ENCODE measurements around the gene SLC35G1. TPM values are rescaled to one million over a fixed set of nuclear protein-coding genes. Genes with fewer than 3 reads are reported as not detected.

SLC35G1 gene
- total RNA-seq = 1 to 10 TPM; 3.4 to 3.9 TPM

DNA sequence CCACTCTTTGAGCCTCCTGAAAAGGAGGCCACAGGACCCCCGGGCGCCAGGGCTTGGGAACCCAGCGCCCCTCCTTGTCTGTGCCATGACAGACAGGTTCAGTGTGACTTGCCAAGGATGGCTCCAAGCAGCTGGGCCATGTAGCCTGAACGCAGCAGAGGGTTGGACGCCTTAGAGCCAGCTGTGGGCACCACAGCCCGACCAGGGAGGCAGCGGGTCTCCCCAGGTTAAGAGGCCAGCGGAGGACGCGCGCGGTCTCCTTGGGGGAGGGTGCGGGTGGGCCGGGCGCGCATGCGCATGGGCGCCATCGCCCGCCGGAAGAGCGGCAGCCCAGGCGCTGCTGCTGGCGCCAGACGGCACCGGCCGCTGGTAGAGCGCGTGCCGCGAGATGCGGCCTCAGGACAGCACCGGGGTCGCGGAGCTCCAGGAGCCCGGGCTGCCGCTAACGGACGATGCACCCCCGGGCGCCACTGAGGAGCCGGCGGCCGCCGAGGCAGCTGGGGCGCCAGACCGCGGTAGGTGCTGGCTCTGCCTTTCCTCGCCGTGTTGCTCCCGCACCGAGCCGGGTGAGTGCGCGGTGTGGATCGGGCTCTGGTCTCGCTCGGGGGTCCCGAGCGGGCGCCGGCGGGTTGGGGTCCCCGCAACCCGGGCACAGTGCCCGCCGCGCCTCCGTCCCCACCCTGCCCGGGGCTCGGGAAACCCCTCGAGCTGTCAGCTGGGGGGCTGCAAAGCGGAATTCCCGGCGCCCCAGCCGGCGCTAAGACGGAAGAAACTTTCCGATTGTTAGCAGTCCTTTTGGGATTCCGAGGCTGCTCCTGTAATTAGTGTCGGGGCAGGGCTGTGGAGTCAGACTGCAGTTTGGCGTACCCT is at the start of gene SLC35G1:
SLC35G1 (plus strand) TSS at position 333 of the 870 bp plus-strand sequence; CDS start at position 389, 56 bp downstream.
- Mint-ChIP-seq H3K9me3 (no peaks in the 10 kb centered on the region), H3K36me3 (peaks cover 11% of the 10 kb centered on the region), H3K4me1 (peaks cover 33% of the 10 kb centered on the region), H3K27ac (peak within 1 kb of the TSS; percentile 75), H3K4me3 (peak within 1 kb of the TSS; percentile 83), H3K27me3 (peaks cover 7% of the 10 kb centered on the region)
- peak; percentile 93 for ATAC-seq (ENCODE audit: low read depth)
- POLR2A ChIA-PET = interaction anchor here (1.5 kb wide), 1 partner anchor 192 kb away, joined by 11 read pairs; the partner anchor contains the start of gene FRA10AC1
- peak; percentile 82 for DNase-seq

DNA sequence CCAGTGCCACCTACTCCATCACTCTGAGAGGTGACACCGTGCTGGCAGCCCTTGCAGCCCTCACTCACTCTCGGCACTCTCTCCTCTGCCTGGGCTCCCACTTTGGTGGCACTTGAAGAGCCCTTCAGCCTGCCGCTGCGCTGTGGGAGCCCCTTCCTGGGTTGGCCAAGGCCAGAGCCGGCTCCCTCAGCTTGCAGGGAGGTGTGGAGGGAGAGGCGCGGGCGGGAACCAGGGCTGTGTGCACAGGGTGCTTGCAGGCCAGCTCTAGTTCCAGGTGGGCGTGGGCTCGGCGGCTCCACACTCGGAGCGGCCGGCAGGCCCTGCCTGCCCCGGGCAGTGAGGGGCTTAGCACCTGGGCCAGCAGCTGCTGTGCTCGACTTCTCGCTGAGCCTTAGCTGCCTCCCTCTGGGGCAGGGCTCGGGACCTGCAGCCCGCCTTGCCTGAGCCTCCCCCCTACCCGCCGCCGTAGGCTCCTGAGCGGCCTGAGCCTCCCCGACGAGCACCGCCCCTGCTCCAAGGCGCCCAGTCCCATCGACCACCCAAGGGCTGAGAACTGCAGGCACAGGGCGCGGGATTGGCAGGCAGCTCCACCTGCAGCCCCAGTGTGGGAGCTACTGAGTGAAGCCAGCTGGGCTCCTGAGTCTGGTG is 48.7 kb upstream of the SLC35G1 start:
- H3K4me3 Mint-ChIP-seq = no peak overlapping the region
- ATAC-seq (ENCODE audit: low read depth) (no peak), DNase-seq (no peak)
- peaks cover 2% of the 10 kb centered on the region for H3K27me3 Mint-ChIP-seq
- no peaks in the 10 kb centered on the region for H3K9me3 Mint-ChIP-seq
- H3K4me1 Mint-ChIP-seq = no peaks in the 10 kb centered on the region
- POLR2A ChIA-PET = no interaction called here
- no peaks in the 10 kb centered on the region for H3K36me3 Mint-ChIP-seq
- H3K27ac Mint-ChIP-seq = no peak overlapping the region

DNA sequence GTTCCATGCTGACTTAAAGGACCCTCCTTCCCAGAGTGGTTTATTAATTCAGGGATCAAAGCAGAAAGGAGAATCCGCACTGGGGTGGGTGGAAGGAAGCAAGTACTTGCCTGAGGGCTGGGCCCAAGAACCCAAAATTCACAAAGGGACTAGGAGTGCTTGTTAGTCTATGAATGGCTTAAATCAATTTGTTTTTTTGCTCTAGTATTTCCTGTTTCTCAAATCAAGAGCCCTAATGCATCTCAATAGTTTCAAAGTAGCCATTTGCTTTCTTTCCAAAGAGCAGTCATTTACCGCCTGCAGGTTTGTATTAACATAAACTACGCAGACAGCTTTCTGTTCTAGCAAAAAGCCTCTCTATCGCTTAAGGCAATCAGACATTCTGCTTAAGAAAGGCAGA is 44.2 kb upstream of the SLC35G1 start:
- Mint-ChIP-seq H3K9me3 (no peaks in the 10 kb centered on the region), H3K27ac (no peak overlapping the region), H3K36me3 (no peaks in the 10 kb centered on the region), H3K4me3 (no peak overlapping the region), H3K27me3 (peaks cover 7% of the 10 kb centered on the region), H3K4me1 (no peaks in the 10 kb centered on the region)
- DNase-seq = no peak
- ATAC-seq (ENCODE audit: low read depth) = no peak
- POLR2A ChIA-PET = no interaction called here

GRCh38 chr10:93850031-93851015 is 43.5 kb upstream of the SLC35G1 start:
- no peaks in the 10 kb centered on the region for H3K9me3 Mint-ChIP-seq
- POLR2A ChIA-PET = no interaction called here
- DNase-seq (no peak), ATAC-seq (ENCODE audit: low read depth) (no peak)
- peaks cover 7% of the 10 kb centered on the region for H3K27me3 Mint-ChIP-seq
- H3K4me1 Mint-ChIP-seq = no peaks in the 10 kb centered on the region
- no peaks in the 10 kb centered on the region for H3K36me3 Mint-ChIP-seq
- H3K27ac Mint-ChIP-seq = no peak overlapping the region
- H3K4me3 Mint-ChIP-seq = no peak overlapping the region

GRCh38 chr10:93851169-93851568 is 42.6 kb upstream of the SLC35G1 start:
- ATAC-seq (ENCODE audit: low read depth) = no peak
- H3K4me3 Mint-ChIP-seq = no peak overlapping the region
- no peaks in the 10 kb centered on the region for H3K36me3 Mint-ChIP-seq
- no peak for DNase-seq
- no peaks in the 10 kb centered on the region for H3K9me3 Mint-ChIP-seq
- POLR2A ChIA-PET = no interaction called here
- H3K4me1 Mint-ChIP-seq = no peaks in the 10 kb centered on the region
- peaks cover 7% of the 10 kb centered on the region for H3K27me3 Mint-ChIP-seq
- H3K27ac Mint-ChIP-seq = no peak overlapping the region

DNA sequence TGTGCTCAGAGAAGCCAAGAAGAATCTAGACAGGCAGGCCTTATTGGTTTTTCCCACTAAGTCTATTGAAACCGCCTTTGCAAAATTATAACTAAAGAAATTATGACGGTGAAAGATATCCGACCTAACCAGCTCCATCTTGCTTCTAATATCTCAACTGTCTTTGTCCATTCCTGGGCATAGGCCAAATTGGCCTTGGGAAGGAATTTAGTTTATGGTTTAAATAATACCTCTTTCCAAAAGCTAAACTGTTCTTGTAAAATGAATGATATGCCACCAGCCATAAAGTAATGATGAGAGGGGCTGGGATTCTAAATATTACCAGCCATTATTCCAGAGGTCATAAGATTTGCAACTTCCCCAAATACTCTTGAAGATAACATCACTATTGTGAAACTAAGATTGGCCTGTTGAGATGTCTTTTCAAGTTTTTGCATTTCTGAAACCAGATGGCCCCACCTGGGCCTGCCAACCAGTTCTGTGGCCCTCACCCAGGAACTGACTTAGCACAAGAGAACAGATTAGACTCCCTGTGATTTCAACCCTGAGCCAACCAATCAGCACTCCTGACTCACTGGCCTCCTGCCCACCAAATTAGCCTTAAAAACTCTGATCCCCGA is 41.2 kb upstream of the SLC35G1 start:
- H3K9me3 Mint-ChIP-seq = no peaks in the 10 kb centered on the region
- no peaks in the 10 kb centered on the region for H3K4me1 Mint-ChIP-seq
- peaks cover 7% of the 10 kb centered on the region for H3K27me3 Mint-ChIP-seq
- H3K36me3 Mint-ChIP-seq = no peaks in the 10 kb centered on the region
- POLR2A ChIA-PET = interaction anchor here (0.5 kb wide), 1 partner anchor 541 kb away, joined by 5 read pairs; no protein-coding TSS in a partner anchor
- H3K27ac Mint-ChIP-seq = no peak overlapping the region
- no peak for ATAC-seq (ENCODE audit: low read depth)
- no peak for DNase-seq
- H3K4me3 Mint-ChIP-seq = no peak overlapping the region

GRCh38 chr10:93854975-93855374 is 38.8 kb upstream of the SLC35G1 start:
- no peaks in the 10 kb centered on the region for H3K36me3 Mint-ChIP-seq
- ATAC-seq (ENCODE audit: low read depth) = no peak
- H3K4me1 Mint-ChIP-seq = no peaks in the 10 kb centered on the region
- no peak overlapping the region for H3K27ac Mint-ChIP-seq
- no peak overlapping the region for H3K4me3 Mint-ChIP-seq
- POLR2A ChIA-PET = interaction anchor here (0.7 kb wide), 1 partner anchor 1669 kb away, joined by 4 read pairs; no protein-coding TSS in a partner anchor
- no peaks in the 10 kb centered on the region for H3K9me3 Mint-ChIP-seq
- H3K27me3 Mint-ChIP-seq = peaks cover 4% of the 10 kb centered on the region
- no peak for DNase-seq

DNA sequence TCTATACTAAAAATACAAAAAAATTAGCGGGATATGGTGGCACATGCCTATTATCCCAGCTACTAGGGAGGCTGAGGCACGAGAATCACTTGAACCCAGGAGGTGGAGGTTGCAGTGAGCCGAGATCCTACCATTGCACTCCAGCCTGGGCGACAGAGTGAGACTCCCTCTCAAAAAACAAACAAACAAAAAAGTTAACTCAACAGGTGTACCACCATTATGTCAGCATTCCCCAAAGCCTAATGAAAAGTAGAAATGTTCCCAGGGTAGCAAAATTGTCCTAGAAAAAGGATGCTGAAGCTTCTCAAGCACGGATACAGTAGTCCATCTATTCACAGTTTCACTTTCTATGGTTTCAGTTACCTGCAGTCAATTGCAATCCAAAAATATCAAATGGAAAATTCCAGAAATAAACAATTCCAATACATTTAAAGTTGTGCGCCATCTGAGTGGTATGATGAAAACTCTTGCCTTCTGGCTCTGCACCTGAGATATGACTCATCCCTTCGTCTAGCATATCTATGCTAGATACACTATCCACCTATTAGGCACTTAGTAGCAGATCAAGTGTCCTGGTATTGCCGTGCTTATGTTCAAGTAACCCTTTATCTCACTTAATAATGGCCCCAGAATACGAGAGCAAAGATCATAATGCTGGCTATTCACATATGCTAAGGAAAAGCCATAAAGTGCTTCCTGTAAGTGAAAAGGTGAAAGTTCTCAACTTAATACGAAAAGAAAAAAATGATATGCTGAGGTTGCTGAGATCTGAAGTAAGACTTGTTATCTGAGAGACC is 37.2 kb upstream of the SLC35G1 start:
- Mint-ChIP-seq H3K4me3 (no peak overlapping the region), H3K27me3 (no peaks in the 10 kb centered on the region), H3K4me1 (no peaks in the 10 kb centered on the region), H3K36me3 (no peaks in the 10 kb centered on the region), H3K27ac (no peak overlapping the region), H3K9me3 (no peaks in the 10 kb centered on the region)
- ATAC-seq (ENCODE audit: low read depth) = no peak
- POLR2A ChIA-PET = no interaction called here
- no peak for DNase-seq

DNA sequence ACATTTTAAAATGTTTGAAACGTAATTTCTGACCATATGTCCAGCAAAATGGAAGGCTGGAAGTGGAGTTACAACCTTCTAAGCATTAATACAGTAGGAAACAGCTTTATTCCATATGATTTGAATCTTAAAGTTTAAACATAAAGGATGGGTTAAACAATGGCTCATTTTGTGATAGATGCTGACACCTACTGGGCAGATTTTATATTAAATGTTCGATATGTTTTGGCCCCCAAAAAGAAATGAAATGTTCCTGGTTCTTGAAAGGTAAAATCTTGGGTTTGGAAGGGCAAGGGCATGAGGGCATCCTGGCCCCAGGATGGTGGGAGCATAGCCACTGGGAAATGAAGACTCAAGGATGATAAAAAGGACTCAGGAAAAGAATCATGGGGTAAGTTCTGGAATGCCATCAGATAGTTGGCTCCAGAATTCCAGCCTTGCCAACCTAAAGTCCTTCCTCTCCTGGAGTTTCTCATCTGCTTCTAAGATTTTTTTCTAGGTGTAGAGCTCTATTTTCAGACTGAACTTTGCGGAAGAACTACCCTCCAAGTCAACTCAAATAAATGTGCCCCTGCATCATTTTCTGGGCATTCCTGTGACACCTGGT is 34.6 kb upstream of the SLC35G1 start:
- Mint-ChIP-seq H3K9me3 (no peaks in the 10 kb centered on the region), H3K4me1 (no peaks in the 10 kb centered on the region), H3K4me3 (no peak overlapping the region), H3K27ac (no peak overlapping the region), H3K36me3 (no peaks in the 10 kb centered on the region), H3K27me3 (no peaks in the 10 kb centered on the region)
- DNase-seq = no peak
- POLR2A ChIA-PET = no interaction called here
- no peak for ATAC-seq (ENCODE audit: low read depth)

DNA sequence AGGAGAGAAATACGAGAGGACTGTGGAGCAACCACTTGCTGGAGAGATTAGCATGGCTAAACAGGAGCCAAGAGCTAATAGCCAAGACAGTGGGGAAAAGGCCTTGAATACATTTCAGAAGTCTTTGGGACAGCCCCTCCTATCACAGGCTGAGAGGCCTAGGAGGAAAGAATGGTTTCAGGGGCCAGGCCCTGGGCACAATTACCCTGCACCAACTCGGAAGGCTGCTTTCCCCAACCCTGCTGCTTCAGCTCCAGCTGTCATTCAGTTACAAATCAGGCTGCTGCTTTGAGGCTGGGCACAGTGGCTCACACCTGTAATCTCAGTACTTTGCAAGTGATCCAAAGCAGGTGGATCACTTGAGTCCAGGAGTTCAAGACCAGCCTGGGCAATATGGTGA is 32.0 kb upstream of the SLC35G1 start:
- Mint-ChIP-seq H3K4me3 (no peak overlapping the region), H3K27ac (no peak overlapping the region), H3K4me1 (no peaks in the 10 kb centered on the region), H3K9me3 (no peaks in the 10 kb centered on the region), H3K27me3 (no peaks in the 10 kb centered on the region), H3K36me3 (no peaks in the 10 kb centered on the region)
- DNase-seq (no peak), ATAC-seq (ENCODE audit: low read depth) (no peak)
- POLR2A ChIA-PET = no interaction called here

GRCh38 chr10:93865794-93866425 is 27.9 kb upstream of the SLC35G1 start:
- Mint-ChIP-seq H3K4me3 (no peak overlapping the region), H3K4me1 (no peaks in the 10 kb centered on the region), H3K27ac (no peak overlapping the region), H3K9me3 (no peaks in the 10 kb centered on the region), H3K27me3 (peaks cover 12% of the 10 kb centered on the region), H3K36me3 (no peaks in the 10 kb centered on the region)
- ATAC-seq (ENCODE audit: low read depth) (no peak), DNase-seq (no peak)
- POLR2A ChIA-PET = no interaction called here

DNA sequence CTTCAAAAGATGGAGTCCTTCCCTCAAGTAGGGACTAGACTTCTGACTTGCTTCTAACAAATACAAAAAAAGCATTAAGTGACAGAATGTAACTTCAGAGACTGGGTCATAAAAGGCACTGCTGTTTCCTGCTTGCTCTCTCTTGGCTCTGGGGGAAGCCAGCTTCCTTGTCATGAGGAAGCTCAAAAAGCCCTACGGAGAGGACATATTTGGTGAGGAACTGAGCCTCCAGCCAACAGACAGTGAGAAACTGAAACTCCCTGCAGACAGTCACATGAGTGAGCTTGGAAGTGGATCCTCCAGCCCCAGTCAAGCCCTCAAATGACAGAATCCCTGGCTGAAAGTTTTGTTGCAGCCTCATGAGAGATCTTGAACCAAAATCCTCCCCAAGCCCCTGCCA is 26.3 kb upstream of the SLC35G1 start:
- ATAC-seq (ENCODE audit: low read depth) (no peak), DNase-seq (no peak)
- Mint-ChIP-seq H3K4me3 (no peak overlapping the region), H3K27ac (no peak overlapping the region), H3K36me3 (no peaks in the 10 kb centered on the region), H3K4me1 (no peaks in the 10 kb centered on the region), H3K9me3 (no peaks in the 10 kb centered on the region), H3K27me3 (peaks cover 18% of the 10 kb centered on the region)
- POLR2A ChIA-PET = no interaction called here
